ENCODE results near the gene HSDL2. TPM values are rescaled to one million over a fixed set of nuclear protein-coding genes. Genes with fewer than 3 reads are reported as not detected.

Gene HSDL2
- total RNA-seq, 4 donors from 2014 or later = 72.9 to 112 (median 101) TPM

- no peak for TF ChIP-seq CTCF (IDR thresholded peaks at IDR 0.05; ENCODE audit: low read depth)
These were observed 66.2 kb downstream of the HSDL2 start for GRCh38 chr9:112446080-112446479.

GRCh38 chr9:112446526-112446925 lies 66.6 kb downstream of the HSDL2 start:
- no peak for TF ChIP-seq CTCF (IDR thresholded peaks at IDR 0.05; ENCODE audit: low read depth)

GRCh38 chr9:112447283-112447761 lies 67.4 kb downstream of the HSDL2 start:
- TF ChIP-seq CTCF (IDR thresholded peaks at IDR 0.05; ENCODE audit: low read depth) = no peak

GRCh38 chr9:112462855-112463254 lies 82.9 kb downstream of the HSDL2 start:
- TF ChIP-seq CTCF (IDR thresholded peaks at IDR 0.05; ENCODE audit: low read depth) = no peak

- TF ChIP-seq CTCF (IDR thresholded peaks at IDR 0.05; ENCODE audit: low read depth) = no peak
These were observed 85.4 kb downstream of the HSDL2 start for GRCh38 chr9:112465352-112465751.

GRCh38 chr9:112472996-112473395 lies 93.1 kb downstream of the HSDL2 start:
- TF ChIP-seq CTCF (IDR thresholded peaks at IDR 0.05; ENCODE audit: low read depth) = no peak

- TF ChIP-seq CTCF (IDR thresholded peaks at IDR 0.05; ENCODE audit: low read depth) = no peak
These were observed 94.1 kb downstream of the HSDL2 start for GRCh38 chr9:112473986-112474385.

Measured in subcutaneous adipose tissue (tissue), 4 donors.